MG63 (cell line): ENCODE measurements around the gene CDC27. TPM values are rescaled to one million over a fixed set of nuclear protein-coding genes. Genes with fewer than 3 reads are reported as not detected.
"Not testable (repeated sequence)": the region's sequence is repeated elsewhere in the genome, so short reads cannot be mapped to it uniquely, and the experiment has no call there.

Source experiments
- DNase-seq: peaks from one replicate; pipeline ENCODE4 v3.0.0-alpha.2; 2020
- H3K27me3 ChIP-seq: fragments of 250-450 bp; sonication (Bioruptor Pico); 2 replicates; pipeline ENCODE4 v1.5.1; 2020; ENCODE audit warnings: mild to moderate bottlenecking, moderate library complexity
- H3K36me3 ChIP-seq: fragments of 250-450 bp; sonication (Bioruptor Pico); 2 replicates; pipeline ENCODE4 v1.5.1; 2020; ENCODE audit warnings: mild to moderate bottlenecking, moderate library complexity
- H3K4me3 ChIP-seq: fragments of 250-450 bp; sonication (Bioruptor Pico); 2 replicates; pipeline ENCODE4 v1.5.1; 2020; ENCODE audit warnings: mild to moderate bottlenecking, moderate library complexity
- H3K9me3 ChIP-seq: fragments of 250-450 bp; sonication (Bioruptor Pico); 2 replicates; pipeline ENCODE4 v1.5.1; 2020; ENCODE audit warnings: mild to moderate bottlenecking, moderate library complexity
- total RNA-seq: library from RNA; depleted of rRNA; stranded (reverse); fragments of >200 nt; shearing (Covaris generic); gene quantifications from 2 replicates; pipeline ENCODE4 v1.2.3, GENCODE V29; 2014; ENCODE audit warnings: low replicate concordance

The CDC27 gene
- total RNA-seq, 1 experiment from 2014 or later: 117 TPM

DNA sequence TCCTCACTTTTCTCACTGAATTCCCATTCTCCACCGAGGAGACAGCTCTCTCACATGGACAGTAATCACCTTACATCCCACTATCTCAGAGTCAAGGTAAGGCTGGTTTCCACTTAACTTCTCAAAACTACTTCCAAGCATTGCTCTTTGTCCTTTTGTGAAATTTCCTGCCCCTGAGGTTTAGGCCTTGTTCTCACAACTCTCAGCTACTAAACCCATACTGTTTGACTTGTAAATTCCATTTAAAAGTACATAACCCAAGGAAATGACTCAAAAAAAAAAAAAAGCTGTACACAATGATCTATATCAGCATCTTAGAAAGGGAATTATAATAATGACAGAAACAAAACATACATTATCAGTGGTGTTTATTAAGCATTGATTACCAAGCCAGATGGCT, 8.8 kb downstream of the CDC27 start:
- Histone ChIP-seq H3K27me3 (no peaks in the 10 kb centered on the region), H3K4me3 (no peak overlapping the region), H3K9me3 (no peaks in the 10 kb centered on the region), H3K36me3 (peaks cover 70% of the 10 kb centered on the region)
- DNase-seq: no peak

DNA sequence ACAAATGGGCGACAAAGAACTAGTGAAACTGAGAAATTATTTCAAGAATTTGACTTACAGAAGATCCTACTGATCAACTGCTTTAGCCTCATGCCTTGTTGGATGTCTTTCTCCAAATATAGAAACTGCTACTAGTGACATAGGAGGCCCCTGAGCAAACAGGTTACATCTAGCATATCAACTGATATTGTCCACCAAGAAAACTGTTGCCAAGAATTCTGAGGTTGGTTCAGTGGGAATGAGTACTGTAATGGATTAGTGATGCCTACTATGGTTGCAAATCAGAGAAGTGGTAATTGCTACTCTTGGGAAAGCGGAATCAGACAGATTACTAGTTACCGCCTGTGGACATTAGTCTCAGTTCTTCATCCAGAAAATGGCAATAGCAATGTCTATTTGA, 10.0 kb downstream of the CDC27 start:
- peaks cover 78% of the 10 kb centered on the region for H3K36me3 ChIP-seq
- no peak overlapping the region for H3K4me3 ChIP-seq
- H3K9me3 ChIP-seq: no peaks in the 10 kb centered on the region
- DNase-seq: no peak
- no peaks in the 10 kb centered on the region for H3K27me3 ChIP-seq

DNA sequence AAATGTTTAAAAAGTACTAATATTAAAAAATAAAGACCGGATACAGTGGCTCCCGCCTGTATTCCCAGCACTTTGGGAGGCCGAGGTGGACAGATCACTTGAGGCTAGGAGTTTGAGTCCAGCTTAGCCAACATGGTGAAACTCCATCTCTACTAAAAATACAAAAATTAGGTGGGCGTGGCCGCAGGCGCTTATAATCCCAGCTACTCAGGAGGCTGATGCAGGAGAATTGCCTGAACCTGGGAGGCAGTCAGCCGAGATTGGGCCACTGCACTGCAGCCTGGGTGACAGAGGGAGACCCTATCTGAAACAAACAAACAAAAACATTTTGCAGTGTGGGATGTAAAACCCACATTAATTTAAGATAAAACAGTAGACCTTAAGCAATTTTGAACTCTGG, 11.8 kb downstream of the CDC27 start:
- H3K9me3 ChIP-seq: no peaks in the 10 kb centered on the region
- peaks cover 76% of the 10 kb centered on the region for H3K36me3 ChIP-seq
- DNase-seq: no peak
- H3K27me3 ChIP-seq: no peaks in the 10 kb centered on the region
- no peak overlapping the region for H3K4me3 ChIP-seq

DNA sequence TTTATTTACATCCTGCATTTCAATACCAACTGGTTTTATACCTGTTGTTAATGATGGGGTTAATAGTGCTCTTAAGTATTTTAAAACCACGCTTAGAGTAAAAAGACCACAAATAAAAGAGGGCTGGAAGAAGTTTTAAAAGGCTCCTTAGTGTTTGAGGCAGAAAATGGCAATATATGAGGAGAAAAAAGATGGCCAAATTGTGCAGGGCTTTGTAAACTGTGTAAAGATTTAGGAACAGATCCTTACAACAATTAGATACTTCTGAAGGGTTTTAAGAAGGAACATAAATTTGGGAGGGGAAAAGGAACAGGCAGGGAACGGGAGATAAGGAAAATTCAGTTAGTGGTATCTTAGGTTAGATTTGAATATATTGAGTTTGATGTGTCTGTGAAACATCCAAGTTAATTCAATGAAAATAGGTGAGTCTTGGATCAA, 12.7 kb downstream of the CDC27 start:
- no peaks in the 10 kb centered on the region for H3K9me3 ChIP-seq
- H3K36me3 ChIP-seq: peaks cover 76% of the 10 kb centered on the region
- no peaks in the 10 kb centered on the region for H3K27me3 ChIP-seq
- no peak for DNase-seq
- no peak overlapping the region for H3K4me3 ChIP-seq

DNA sequence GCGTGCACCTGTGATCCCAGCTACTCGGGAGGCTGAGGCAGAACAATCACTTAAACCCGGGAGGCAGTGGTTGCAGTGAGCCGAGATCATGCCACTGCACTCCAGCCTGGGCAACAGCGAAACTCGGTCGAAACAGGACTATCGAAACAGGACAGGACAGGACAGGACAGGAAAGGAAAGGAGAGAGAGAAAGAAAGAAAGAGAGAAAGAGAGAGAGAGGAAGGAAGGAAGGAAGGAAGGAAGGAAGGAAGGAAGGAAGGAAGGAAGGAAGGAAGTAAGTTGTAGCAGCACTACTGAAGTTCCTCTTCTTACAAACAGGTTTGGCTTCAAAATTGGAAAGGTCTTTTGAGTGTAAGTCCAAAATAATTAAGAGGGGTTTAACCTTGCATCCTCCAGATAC, 14.3 kb downstream of the CDC27 start:
- peaks cover 79% of the 10 kb centered on the region for H3K36me3 ChIP-seq
- not testable (repeated sequence) for H3K4me3 ChIP-seq, DNase-seq, H3K9me3 ChIP-seq, H3K27me3 ChIP-seq

DNA sequence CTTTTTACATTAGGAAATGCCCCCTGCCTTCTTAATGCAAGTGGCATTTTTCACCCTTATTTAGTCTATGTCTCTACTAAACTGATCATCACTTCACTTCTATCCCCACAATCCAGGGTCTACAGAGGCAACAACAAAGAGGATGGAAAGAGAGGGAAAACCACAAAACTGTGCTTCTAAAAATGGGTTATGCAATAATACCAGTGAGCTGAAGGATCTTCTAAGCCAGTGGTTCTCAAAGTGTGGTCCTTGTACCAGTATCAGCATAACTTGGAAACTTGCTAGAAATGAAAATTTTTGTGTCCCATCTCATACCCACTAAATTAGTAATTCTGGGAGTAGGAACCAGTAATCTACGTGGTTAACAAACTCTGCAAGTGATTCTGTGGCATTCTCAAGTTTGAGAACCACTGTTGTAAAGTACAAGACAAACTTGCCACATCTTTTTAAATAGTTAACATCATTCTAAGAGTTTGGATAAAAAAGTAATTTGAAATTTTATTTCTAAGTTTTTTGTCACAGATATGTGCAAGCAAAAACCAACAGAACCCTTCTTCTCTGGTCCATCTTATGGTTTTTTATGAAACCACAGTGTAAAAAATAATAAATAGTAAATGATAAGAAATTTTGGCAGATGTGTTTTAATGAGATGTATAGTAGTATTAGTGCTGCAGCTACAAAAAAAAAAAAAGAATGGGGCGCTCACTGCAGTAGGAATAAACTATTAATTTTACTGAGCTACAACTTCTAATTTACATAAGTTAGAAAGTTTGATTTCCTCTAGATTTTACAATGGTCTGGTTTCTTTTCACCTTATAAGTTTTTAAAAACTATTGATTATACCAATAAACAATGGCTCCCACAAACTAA, 16.2 kb downstream of the CDC27 start:
- Histone ChIP-seq H3K9me3 (no peaks in the 10 kb centered on the region), H3K36me3 (peaks cover 80% of the 10 kb centered on the region), H3K4me3 (no peak overlapping the region), H3K27me3 (no peaks in the 10 kb centered on the region)
- no peak for DNase-seq

DNA sequence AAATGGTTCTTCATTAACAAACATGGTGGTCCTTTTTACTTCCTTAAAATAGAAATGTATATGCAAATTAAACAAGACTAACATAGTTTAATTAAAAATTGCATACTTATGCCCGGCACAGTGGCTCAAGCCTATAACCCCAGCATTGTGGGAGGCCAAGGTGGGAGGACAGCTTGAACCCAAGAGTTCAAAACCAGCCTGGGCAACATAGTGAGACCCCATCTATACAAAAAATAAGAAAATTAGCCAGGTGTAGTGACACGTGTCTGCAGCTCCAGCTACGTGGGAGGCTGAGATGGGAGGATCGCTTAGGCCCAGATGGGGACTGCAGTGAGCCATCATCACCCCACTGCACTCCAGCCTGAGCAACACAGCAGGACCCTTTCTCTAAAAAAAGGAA, 18.4 kb downstream of the CDC27 start:
- Histone ChIP-seq H3K27me3 (no peaks in the 10 kb centered on the region), H3K9me3 (no peaks in the 10 kb centered on the region), H3K4me3 (no peak overlapping the region), H3K36me3 (peaks cover 79% of the 10 kb centered on the region)
- DNase-seq: no peak

DNA sequence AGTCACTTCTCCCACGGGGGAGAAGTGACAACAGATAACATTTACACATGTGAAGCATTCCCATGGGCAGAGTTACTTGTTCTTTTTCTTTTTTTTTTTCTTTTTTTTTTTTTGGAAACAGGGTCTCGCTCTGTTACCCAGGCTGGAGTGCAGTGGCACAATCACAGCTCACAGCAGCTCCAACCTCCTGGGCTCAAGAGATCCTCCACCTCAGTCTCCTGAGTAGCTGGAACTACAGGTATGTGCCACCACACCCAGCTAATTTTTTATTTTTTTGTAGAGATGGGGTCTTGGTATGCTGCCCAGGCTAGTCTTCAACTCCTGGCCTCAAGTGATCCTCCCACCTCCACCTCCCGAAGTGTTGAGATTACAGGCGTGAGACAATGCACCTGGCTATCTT, 20.2 kb downstream of the CDC27 start:
- not testable (repeated sequence) for H3K9me3 ChIP-seq, H3K4me3 ChIP-seq, H3K27me3 ChIP-seq, DNase-seq
- H3K36me3 ChIP-seq: peaks cover 78% of the 10 kb centered on the region

DNA sequence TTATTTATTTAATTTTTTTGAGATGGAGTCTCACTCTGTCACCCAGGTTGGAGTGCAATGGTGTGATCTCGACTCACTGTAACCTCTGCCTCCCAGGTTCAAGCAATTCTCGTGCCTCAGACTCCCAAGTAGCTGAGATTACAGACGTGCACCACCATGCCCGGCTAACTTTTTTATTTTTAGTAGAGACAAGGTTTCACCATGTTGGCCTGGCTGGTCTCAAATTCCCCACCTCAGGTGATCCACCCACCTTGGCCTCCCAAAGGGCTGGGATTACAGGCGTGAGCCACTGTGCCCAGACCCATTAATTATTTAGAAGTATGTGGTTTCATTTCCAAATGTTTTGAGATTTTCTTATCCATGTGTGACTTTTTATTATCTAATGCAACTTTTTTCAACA, 22.2 kb downstream of the CDC27 start:
- H3K4me3 ChIP-seq, DNase-seq, H3K9me3 ChIP-seq, H3K27me3 ChIP-seq: not testable (repeated sequence)
- H3K36me3 ChIP-seq: peaks cover 93% of the 10 kb centered on the region

DNA sequence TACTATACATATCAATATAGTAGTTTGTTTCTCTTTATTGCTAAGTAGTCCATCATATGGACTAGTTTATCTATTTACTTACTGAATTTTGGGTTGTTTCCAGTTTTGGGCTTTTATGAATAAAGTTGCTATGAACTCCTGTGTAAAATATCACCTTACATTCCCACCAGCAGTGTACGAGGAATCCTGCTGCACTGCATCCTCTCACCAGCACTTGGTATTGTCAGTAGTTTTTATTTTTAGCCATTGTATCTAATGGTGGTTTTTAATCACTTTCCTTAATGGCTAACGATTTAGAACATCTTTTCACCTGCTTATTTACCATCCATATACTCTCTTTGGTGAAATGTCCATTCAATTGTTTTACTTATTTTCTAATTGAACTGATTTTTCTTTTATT, 24.0 kb downstream of the CDC27 start:
- H3K27me3 ChIP-seq: no peaks in the 10 kb centered on the region
- no peak overlapping the region for H3K4me3 ChIP-seq
- H3K9me3 ChIP-seq: no peaks in the 10 kb centered on the region
- H3K36me3 ChIP-seq: peaks cover 93% of the 10 kb centered on the region
- no peak for DNase-seq

DNA sequence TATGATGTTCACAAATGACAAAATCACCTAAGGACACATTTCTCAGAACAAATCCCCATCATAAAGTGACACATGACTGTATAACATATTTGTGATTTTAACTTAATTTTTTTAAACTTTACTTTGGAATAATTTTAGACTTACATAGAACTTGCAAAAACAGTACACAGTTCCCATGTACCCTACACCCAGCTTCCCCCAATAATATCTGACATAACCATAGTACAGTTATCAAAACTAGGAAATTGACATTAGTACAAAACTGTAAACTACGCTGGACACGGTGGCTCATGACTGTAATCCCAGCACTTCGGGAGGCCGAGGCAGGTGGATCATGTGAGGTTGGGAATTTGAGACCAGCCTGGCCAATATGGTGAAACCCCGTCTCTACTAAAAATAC, 24.8 kb downstream of the CDC27 start:
- no peaks in the 10 kb centered on the region for H3K9me3 ChIP-seq
- H3K4me3 ChIP-seq: no peak overlapping the region
- no peak for DNase-seq
- peaks cover 92% of the 10 kb centered on the region for H3K36me3 ChIP-seq
- H3K27me3 ChIP-seq: no peaks in the 10 kb centered on the region

DNA sequence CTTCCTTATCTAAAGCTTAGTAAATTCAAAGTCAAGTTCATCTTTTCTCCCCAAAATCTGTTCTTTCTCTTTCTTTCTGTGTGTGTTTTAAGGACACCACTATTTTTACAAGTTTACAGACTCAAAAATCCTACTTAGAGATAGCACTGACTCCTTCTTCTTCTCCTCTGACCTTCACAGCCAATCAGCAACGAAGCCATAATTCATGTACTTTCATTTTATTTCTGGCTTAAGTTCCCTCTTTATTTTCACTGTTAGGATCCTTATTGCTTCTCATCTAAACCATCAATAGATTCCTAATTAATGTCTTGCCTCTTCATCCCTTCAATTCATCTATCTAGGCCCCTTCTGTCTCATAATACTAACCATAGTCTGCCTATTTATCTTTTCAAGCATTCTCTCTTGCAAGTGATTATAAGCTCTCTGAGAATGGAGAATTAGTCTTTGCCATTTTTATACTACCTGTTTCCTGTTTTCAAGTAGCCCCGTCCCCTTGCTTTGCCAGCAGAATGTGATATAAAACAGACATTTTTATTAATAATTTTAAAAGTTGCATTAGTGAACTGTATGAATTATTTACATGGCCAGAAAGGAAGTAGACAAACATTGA, 27.0 kb downstream of the CDC27 start:
- Histone ChIP-seq H3K4me3 (no peak overlapping the region), H3K36me3 (peaks cover 92% of the 10 kb centered on the region), H3K9me3 (no peaks in the 10 kb centered on the region), H3K27me3 (no peaks in the 10 kb centered on the region)
- DNase-seq: no peak

DNA sequence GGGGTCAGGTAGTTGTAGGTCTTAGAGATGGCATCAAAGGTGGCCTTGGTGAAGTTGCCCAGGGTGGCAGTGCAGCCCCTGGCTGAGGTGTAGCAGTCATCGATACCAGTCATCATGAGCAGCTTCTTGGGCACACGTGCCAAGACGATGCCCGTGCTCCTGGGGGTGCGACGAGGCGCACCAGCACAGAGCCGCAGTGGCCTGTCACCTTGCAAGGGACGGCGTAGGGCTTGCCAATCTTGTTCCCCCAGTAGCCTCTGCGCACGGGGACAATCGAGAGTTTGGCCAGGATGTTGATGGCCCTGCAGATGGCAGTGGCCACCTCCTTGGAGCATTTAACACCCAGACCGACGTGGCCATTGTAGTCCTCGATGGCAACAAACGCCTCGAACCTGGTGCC, 29.8 kb downstream of the CDC27 start:
- no peaks in the 10 kb centered on the region for H3K27me3 ChIP-seq
- peaks cover 93% of the 10 kb centered on the region for H3K36me3 ChIP-seq
- no peaks in the 10 kb centered on the region for H3K9me3 ChIP-seq
- DNase-seq: no peak
- H3K4me3 ChIP-seq: no peak overlapping the region

DNA sequence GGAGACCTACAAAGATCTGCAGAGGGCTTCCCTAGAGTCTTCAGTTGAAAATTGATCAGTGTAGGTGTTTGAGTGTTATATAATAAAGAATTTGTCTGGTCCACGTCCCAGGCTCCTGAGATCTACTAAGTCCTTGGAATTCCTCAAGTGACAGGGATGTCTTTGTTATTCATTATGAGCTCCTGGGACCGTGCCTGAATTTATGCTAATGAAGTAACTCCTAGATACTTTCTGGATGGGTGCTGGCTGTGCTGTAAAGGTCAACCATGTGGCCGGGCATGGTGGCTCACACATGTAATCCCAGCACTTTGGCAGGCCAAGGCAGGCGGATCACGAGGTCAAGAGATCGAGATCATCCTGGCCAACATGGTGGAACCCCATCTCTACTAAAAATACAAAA, 43.7 kb downstream of the CDC27 start:
- DNase-seq: no peak
- Histone ChIP-seq H3K36me3 (peaks cover 84% of the 10 kb centered on the region), H3K4me3 (no peak overlapping the region), H3K9me3 (no peaks in the 10 kb centered on the region), H3K27me3 (no peaks in the 10 kb centered on the region)

DNA sequence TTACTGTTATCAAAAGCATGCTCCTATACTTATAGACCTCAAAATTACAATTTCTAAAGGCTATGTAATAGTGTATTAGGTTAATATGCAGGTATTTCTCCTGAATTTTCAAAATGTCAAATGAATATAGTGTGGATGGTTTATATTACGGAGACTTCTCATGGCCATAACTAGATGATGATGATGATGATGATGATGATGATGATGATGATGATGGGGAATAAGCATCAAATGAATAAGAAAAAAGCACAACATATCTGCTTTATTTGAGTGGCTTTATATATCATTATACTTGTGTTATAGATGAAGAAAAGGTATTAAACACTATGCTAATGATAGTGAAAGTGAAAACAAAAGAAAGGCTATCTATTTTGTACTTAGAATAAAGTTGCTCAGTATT, 53.9 kb downstream of the CDC27 start:
- Histone ChIP-seq H3K36me3 (peaks cover 69% of the 10 kb centered on the region), H3K4me3 (no peak overlapping the region), H3K9me3 (no peaks in the 10 kb centered on the region), H3K27me3 (no peaks in the 10 kb centered on the region)
- no peak for DNase-seq

DNA sequence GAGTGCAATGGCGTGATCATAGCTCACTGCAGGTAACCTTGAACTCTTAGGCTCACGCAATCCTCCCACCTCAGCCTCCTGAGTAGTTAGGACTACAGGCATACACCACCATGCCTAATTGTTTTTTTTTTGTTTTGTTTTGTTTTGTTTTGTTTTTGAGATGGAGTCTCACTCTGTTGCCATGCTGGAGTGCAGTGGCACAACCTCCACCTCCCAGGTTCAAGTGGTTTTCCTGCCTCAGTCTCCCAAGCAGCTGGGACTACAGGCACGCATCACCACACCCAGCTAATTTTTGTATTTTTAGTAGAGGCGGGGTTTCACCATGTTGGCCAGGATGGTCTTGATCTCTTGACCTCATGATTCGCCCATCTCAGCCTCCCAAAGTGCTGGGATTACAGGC, 54.7 kb downstream of the CDC27 start:
- H3K4me3 ChIP-seq, H3K9me3 ChIP-seq, H3K27me3 ChIP-seq, DNase-seq: not testable (repeated sequence)
- peaks cover 69% of the 10 kb centered on the region for H3K36me3 ChIP-seq

DNA sequence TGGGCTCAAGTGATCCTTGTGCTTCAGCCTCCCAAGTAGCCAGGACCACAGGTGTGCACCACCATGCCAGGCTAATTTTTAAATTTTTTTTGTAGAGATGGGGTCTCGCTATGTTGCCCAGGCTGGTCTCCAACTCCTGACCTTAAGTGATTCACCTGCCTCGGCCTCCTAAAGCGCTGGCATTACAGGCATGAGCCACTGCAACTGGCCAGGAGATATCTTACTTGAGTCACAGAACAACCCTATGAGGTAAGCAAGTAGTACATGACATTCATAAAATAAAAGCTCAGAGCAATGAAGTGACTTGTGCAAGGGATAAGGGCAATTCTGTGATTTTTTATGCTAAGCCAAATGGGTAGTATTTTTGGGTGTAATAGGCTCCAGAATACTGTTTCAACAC, 57.3 kb downstream of the CDC27 start:
- Histone ChIP-seq H3K27me3 (no peaks in the 10 kb centered on the region), H3K9me3 (no peaks in the 10 kb centered on the region), H3K36me3 (peaks cover 66% of the 10 kb centered on the region), H3K4me3 (no peak overlapping the region)
- no peak for DNase-seq

DNA sequence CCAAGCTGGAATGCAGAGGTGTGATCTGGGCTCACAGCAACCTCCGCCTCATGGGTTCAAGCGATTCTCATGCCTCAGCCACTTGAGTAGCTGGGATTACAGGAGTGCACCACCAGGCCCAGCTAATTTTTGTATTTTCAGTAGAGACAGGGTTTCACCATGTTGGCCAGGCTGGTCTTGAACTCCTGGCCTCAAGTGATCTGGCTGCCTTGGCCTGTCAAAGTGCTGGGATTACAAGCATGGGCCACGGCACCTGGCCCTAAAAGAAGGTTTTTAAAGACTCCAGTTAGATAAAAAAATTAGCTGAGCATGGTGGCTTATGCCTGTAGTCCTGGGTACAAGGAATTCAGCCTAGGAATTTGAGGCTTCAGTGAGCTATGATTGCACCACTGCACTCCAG, 62.3 kb downstream of the CDC27 start:
- not testable (repeated sequence) for H3K4me3 ChIP-seq, H3K9me3 ChIP-seq, H3K27me3 ChIP-seq, DNase-seq
- H3K36me3 ChIP-seq: peaks cover 81% of the 10 kb centered on the region
